GM19240 (cell line): ENCODE results near the gene WDR44.
A peak's percentile ranks its signal among the peaks of the same experiment; 100 is the strongest.
"Not testable (repeated sequence)": the region's sequence is repeated elsewhere in the genome, so short reads cannot be mapped to it uniquely, and the experiment has no call there.

Experiments
- DNase-seq: peaks from one replicate; pipeline ENCODE4 v3.0.0; 2011; ENCODE audit warnings: low spot score; ENCODE audit not compliant: insufficient read length

Gene WDR44

DNA sequence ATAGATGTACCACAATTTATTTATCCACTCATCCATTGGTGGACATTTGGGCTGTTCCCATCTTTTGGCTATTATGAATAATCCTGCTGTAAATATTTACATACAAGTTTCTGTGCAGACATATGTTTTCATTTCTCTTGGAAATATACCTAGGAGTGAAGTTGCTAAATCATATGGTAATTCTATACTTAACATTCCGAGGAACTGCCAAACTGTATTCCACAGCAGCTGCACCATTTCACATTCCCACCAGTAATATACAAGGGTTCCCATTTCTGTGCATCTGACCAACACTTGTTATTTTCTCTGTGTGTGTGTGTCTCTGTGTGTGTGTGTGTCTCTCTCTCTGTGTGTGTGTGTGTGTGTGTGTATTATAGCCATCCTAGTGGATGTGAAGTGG lies 134.3 kb downstream of the WDR44 start:
- no peak for DNase-seq

GRCh38 chrX:118482384-118482783 lies 136.5 kb downstream of the WDR44 start:
- DNase-seq = not testable (repeated sequence)

- no peak for DNase-seq
Observed at GRCh38 chrX:118484216-118484903, 138.5 kb downstream of the WDR44 start.

GRCh38 chrX:118486693-118487092 lies 140.8 kb downstream of the WDR44 start:
- not testable (repeated sequence) for DNase-seq

GRCh38 chrX:118493016-118493415 lies 147.1 kb downstream of the WDR44 start:
- no peak for DNase-seq

GRCh38 chrX:118493653-118494297 lies 147.9 kb downstream of the WDR44 start:
- no peak for DNase-seq

- DNase-seq = peak; percentile 41
Observed at GRCh38 chrX:118495061-118495921, 149.4 kb downstream of the WDR44 start, which contains the start of gene DOCK11. TSS of gene DOCK11 (plus strand) at chrX:118495815. CDS start at chrX:118495972, 157 bp downstream.

GRCh38 chrX:118495958-118496762 lies 150.3 kb downstream of the WDR44 start:
- DNase-seq = no peak

- no peak for DNase-seq
Observed at GRCh38 chrX:118496763-118497079, 150.8 kb downstream of the WDR44 start.

DNA sequence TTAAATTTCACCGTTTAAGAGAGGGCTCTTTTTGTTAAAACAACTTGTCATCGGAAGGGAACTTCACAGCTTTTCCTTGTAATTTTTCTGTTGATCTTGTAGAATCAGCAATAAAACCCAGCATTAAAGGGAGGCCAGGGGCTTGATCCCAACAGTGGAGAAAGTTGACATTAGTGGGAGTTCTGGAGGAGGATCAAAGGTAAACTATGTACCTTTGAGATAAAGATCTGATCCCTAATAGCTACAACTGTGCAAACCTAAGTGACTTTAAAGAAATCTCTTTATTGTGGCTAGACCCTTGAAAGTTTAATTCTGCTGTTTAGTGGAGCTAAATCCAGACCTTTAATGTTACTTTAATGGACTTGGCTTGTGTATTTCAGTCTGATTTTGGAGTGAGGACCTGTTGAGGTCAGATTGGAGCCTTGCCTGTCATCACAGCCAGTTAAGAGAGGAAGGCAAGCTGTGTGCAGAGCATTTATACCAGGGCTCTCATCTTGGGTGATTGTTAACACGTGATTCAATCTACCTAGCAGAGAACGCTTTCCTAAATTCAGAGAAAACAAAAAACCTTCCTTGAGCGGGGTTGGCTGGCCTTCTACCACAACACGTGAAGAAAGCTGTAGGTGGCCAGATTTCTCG lies 151.4 kb downstream of the WDR44 start:
- DNase-seq = no peak

DNA sequence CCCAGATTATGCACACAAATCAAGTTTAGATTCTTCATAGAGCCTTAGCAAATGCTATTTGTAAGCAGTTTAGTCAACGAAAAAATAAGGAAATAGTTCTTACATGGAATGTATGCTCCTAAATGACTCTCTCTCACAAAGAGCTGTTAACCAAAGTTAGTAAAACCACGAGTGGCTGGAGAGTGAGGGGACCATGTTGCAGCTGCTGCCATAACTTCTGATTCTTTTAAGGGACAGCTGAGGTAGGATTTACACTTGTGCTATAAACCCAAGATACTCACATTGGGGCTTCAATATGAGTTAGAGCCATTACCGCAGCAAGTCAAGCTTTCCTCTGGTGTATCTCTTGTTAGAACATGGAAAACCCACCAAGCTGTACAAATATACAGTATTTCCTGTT lies 152.4 kb downstream of the WDR44 start:
- DNase-seq = no peak

GRCh38 chrX:118498755-118499154 lies 152.8 kb downstream of the WDR44 start:
- no peak for DNase-seq

DNA sequence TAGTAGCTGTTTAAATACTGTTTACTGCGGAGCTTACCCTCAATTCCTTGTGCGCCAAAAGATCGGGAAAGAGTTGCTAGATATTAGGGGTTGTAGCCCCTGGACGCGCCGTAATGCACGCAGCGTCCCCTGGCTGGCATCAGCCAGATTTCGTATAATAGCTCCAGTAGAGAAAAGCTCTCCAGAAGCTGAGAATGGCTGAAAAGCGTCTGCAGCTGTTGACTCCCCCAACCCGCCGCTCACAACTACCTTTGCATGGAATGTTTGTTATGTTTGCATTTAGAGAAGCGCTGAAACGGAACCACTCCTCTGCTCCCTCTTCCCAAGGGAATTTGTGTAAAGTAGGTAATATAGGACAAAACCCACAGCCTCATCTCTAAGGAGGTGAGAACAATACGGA lies 153.4 kb downstream of the WDR44 start:
- DNase-seq = no peak
